HG03469 (cell line): ENCODE results near the gene SWAP70.
"Not testable (repeated sequence)": the region's sequence is repeated elsewhere in the genome, so short reads cannot be mapped to it uniquely, and the experiment has no call there.

Experiments used
- ATAC-seq: cut with Tn5 transposase; IDR thresholded peaks from one replicate; pipeline ENCODE4 v1.9.1; 2021; ENCODE audit warnings: mild to moderate bottlenecking, moderate library complexity, moderate number of reproducible peaks; ENCODE audit not compliant: unreplicated experiment

SWAP70 gene

GRCh38 chr11:9663699-9664275, at the start of gene SWAP70:
TSS of gene SWAP70 (plus strand) at chr11:9664077. CDS start at chr11:9664180, 103 bp downstream.
- peak; percentile 43 for ATAC-seq

GRCh38 chr11:9615031-9615451, 48.8 kb upstream of the SWAP70 start:
- ATAC-seq: peak; percentile 34

GRCh38 chr11:9616042-9616675, 47.7 kb upstream of the SWAP70 start:
- ATAC-seq: no peak

- no peak for ATAC-seq
These were observed 47.0 kb upstream of the SWAP70 start for GRCh38 chr11:9616858-9617257.

- ATAC-seq: no peak
These were observed 45.9 kb upstream of the SWAP70 start for GRCh38 chr11:9617940-9618339.

GRCh38 chr11:9619004-9619403, 44.9 kb upstream of the SWAP70 start:
- no peak for ATAC-seq

- ATAC-seq: no peak
These were observed 43.9 kb upstream of the SWAP70 start for GRCh38 chr11:9619971-9620370.

- ATAC-seq: not testable (repeated sequence)
These were observed 41.5 kb upstream of the SWAP70 start for GRCh38 chr11:9622353-9622752.

GRCh38 chr11:9623053-9623452, 40.8 kb upstream of the SWAP70 start:
- ATAC-seq: not testable (repeated sequence)

GRCh38 chr11:9624448-9624847, 39.4 kb upstream of the SWAP70 start:
- no peak for ATAC-seq

GRCh38 chr11:9625162-9625561, 38.7 kb upstream of the SWAP70 start:
- ATAC-seq: no peak

- no peak for ATAC-seq
These were observed 38.1 kb upstream of the SWAP70 start for GRCh38 chr11:9625728-9626127.

- ATAC-seq: no peak
These were observed 37.1 kb upstream of the SWAP70 start for GRCh38 chr11:9626496-9627394.

GRCh38 chr11:9629064-9629463, 34.8 kb upstream of the SWAP70 start:
- ATAC-seq: no peak

- no peak for ATAC-seq
These were observed 30.2 kb upstream of the SWAP70 start for GRCh38 chr11:9633679-9634078.

GRCh38 chr11:9636691-9637090, 27.2 kb upstream of the SWAP70 start:
- ATAC-seq: no peak

- no peak for ATAC-seq
These were observed 24.8 kb upstream of the SWAP70 start for GRCh38 chr11:9639099-9639498.

GRCh38 chr11:9639985-9640384, 23.9 kb upstream of the SWAP70 start:
- no peak for ATAC-seq

- ATAC-seq: no peak
These were observed 21.0 kb upstream of the SWAP70 start for GRCh38 chr11:9642894-9643293.

- ATAC-seq: no peak
These were observed 20.1 kb upstream of the SWAP70 start for GRCh38 chr11:9643751-9644150.

- ATAC-seq: no peak
These were observed 18.0 kb upstream of the SWAP70 start for GRCh38 chr11:9645881-9646280.

- ATAC-seq: no peak
These were observed 17.6 kb upstream of the SWAP70 start for GRCh38 chr11:9646324-9646723.
